Activated effector memory CD4-positive, alpha-beta T cell treated with anti-CD3 and anti-CD28 coated beads, Interleukin-2, amount 50 U/mL, for 16 hours (primary cell): Measurements from ENCODE around the gene GLYATL1.
"Not testable (repeated sequence)": the region's sequence is repeated elsewhere in the genome, so short reads cannot be mapped to it uniquely, and the experiment has no call there.

Source experiments
- DNase-seq: peaks from one replicate; pipeline ENCODE4 v3.0.0-alpha.2; 2020

Gene GLYATL1

GRCh38 chr11:58999291-58999680, 60.0 kb downstream of the GLYATL1 start:
- no peak for DNase-seq

GRCh38 chr11:59000003-59000402, 60.7 kb downstream of the GLYATL1 start:
- DNase-seq: no peak

- DNase-seq: not testable (repeated sequence)
Measured at GRCh38 chr11:59002006-59002405, 62.7 kb downstream of the GLYATL1 start.
